Fibroblast of gingiva (primary cell): ENCODE data around the gene DLEU7.

Experiments
- DNase-seq: peaks from one replicate; pipeline ENCODE4 v3.0.0-alpha.2; 2011; ENCODE audit warnings: low read depth

Gene DLEU7

DNA sequence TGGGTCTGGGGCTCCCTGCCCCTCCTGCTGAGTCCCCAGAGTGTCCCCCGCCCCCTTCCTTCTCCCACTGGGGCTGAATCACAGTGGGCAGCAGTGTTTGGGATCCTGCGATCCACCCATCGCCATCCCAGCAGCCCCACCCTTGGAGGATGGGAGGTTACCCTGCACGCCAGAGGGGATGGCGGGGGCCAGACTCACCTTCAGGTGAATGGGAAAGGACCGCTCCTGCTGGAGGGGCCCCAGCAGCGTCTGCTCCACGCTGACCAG is 569 bp downstream of the DLEU7 start:
- DNase-seq = no peak

DNA sequence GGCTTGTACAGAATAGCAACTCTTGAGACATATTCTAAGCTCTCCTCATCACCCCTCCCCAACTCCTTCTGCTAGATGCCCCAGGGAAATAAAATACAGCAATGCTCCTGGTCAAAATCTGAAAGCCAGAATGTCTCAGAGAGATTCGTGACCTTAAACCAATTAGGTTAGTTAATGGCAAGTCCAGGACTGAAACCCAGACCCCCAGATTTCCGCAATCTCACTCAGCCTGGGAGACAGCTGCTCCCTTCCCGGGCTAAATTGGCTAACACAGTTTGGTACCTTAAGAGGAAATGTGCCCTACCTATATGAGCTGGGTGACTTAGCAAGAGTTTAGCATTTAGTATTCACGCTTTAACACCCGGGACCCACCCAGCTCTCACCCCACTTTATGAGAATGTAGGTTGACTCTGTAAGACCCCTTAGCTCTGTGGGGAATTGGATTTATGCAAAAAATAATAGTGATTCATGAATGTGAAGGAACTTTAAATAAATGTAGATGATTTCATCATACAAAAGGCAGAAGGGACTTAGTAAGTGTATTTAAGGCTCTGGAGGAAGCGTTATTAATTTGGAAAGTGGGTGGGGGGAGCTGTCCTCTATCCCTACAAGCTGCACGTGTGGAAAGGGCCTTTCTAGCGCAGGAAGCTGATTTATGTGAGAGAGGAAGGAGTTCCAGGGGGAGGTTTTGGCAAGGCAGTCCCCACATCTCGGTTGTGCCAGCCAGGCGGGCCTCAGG is 1.1 kb downstream of the DLEU7 start:
- no peak for DNase-seq

DNA sequence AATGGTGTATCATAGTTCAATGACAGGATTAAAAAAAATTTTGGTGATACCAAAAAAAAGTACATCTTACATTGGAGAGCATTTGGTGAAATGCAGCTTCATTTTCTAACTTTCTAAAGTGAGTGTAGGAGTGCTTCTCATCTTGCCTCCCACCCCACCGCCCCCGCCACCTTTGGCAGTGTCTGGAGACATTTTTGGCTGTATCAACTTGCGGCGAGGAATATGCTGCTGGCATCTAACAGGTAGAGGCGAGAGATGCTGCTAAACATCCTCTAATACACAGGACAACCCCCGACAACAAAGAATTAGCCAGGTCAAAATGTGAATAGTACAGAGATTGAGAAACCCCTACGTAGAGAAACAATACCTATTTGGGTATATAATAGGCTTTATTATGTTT is 1.7 kb downstream of the DLEU7 start:
- DNase-seq = no peak

DNA sequence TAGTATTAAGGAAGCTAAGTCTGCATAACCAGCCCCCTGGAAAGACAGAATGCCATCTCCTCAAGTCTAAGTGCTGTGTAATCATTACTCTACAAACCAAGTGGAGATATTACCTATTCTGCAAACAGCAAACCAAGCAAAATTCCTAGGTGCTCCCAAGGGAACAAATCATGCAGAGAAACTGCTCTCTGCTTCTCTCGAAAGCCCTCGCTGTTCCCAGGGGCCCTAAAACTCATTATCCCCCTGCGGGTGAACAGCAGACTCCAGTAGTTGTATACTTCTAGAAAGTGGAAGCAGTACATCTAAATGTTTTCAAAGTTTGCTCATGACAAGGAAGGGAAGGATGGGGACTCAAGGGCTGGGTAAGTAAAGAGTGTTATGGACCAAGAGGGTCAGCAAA is 3.2 kb downstream of the DLEU7 start:
- no peak for DNase-seq

DNA sequence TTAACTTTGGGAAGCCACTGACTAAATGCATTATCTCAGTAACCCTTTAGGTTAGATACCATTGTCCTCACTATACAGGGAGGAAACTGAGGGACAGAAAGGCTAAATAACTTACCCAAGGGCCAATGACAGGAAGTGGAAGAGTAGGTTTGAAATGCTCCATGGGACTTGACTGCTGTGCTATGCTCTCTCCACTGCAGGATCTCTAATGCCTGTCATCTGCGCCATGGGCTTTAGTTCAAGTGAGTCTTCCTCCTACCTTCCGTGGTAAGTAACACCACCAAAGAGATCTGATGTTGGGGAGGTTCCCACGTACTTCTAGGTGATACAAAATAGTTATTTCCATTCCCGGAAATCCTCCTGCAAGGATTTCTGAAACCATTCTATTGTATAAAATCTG is 3.7 kb downstream of the DLEU7 start:
- DNase-seq = no peak

DNA sequence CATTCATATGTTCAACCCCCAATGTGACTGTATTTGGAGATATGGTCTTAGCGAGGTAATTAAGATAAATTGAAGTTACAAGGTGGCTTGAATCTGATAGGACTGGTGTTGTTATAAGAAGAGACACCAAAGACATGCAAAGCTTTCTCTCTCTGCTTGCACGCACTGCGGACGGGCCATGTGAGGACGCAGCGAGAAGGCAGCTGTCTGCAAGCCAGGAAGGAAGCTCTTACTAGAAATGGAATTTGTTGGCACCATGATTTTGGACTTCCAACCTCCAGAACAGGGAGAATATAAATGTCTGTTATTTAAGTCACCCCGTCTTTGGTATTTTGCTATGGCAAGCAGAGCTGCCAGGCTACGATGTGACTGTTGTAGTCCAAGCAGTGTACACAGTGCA is 4.8 kb downstream of the DLEU7 start:
- DNase-seq = no peak

DNA sequence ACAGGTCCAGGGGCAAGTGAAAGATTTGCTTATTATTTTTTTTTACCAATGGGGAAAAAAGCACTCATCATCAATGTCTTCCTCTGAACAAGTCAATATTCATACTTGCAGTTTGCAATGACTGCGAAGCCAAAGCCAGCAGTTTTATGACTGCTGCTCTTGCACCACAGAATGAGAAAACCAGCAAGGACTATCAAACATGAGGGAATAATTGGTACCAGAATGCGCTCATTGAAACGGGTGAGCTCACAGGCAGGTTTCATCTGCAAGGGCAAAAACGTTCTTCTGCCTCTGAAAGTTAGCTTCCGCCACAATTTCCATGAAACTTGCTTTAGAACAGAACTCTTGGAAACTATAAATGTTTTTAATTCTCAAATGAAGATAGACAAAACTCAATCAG is 5.5 kb downstream of the DLEU7 start:
- DNase-seq = no peak

DNA sequence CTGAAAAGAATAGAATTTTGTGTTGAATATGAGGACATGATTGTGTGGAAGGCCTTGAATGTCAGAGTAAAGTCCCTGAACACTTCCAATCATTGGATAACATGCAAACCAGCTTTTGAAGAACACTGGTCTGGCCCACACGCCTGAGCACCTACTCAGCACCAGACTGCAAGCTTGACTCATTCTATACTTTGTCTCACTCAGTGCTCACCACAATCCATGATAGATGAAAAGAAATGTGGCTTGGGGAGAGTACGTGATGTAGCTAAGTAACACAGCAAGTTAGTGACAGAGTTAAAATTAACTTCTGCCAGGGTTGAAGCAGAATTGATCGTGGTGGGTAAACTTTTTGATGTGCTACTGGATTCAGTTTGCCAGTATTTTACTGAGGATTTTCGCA is 12.0 kb downstream of the DLEU7 start:
- no peak for DNase-seq

DNA sequence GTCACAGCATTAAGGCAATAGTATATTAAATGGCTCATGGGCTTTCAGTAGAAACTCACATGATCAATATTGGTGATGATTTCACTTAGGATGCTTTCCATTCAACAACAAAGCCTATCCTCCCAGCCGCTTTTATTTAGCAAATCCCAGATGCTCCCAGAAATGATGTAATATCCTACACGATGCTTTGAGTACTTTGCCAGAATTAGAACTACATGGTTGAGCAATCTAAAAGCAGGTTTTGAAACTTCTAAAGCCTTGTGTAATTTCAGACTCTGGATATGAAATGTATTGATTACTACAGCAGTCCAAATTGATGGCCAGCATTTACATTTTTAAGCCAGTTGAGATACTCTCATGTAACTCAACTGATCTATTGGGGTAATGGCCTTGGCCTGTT is 13.6 kb downstream of the DLEU7 start:
- DNase-seq = peak; percentile 68

DNA sequence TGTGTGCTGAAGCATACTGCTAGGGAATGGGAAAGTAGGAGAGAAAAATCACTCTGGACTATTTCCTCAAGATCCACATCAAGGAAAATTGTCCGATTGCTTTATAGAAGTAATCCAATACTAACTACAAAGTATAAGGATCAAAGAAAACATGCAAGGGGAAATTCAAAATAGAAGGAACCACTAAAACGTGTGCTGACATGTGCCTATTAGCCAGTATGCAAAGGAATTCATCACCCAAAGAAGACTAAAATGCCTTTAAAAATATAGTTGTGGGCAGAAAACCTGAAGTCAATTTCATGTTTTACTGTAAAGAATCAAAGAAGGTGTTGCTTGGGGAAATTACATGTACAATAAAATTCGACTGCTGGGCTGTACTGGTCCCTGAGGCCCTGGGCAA is 14.3 kb downstream of the DLEU7 start:
- no peak for DNase-seq

DNA sequence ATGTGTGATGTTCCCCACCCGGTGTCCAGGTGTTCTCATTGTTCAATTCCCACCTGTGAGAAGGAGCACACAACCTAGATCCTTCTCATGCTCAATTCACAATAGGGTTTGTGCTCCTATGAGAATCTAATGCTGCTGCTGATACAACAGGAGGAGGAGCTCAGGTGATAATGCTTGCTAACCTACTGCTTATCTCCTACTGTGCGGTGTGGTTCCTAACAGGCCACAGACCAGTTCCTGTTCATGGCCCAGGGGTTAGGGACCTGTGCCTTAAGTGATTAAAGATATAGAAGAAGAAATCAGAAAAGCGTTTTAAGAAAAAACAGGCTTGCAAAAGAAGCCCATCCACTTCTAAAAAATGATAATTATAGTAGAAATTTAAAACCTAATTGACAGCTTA is 17.5 kb downstream of the DLEU7 start:
- DNase-seq = no peak

DNA sequence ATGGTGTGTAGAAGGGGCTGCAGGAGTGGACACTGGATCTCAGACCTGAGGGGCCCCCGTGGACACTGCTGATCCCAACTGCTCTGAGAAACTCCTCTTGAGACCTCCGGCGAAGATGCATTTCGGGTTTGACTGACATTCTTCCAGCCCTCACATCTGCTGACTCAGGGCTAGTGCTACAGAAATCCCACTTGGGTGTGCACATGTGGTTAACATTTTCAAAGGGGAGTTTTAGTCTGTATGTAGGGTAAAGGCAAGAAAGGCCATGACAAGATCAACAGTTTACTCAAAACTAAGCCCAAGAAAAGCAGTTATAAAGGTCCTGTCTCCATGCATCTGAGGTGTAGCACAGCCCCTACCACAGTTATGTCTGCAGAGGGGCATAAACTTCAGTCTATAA is 31.2 kb downstream of the DLEU7 start:
- DNase-seq = no peak

DNA sequence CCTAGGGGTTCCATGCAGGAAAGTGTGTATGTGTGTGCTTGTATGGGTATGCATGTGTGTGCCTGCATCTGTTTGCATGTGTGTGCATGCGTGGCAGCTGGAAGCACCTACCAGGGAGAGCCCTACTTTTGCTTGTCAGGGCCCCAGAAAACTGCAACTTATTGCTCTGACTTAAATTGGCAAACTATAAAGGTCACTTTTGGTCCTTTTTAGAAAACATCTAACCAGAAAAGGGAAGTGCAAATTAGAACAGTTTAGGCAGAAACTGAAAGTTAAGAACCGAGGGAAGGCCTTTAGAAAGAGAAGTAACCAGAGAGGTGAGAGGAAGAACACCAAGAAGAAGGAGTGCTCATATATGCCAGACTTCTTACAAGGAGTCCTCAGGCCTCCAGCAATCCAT is 32.5 kb downstream of the DLEU7 start:
- no peak for DNase-seq

DNA sequence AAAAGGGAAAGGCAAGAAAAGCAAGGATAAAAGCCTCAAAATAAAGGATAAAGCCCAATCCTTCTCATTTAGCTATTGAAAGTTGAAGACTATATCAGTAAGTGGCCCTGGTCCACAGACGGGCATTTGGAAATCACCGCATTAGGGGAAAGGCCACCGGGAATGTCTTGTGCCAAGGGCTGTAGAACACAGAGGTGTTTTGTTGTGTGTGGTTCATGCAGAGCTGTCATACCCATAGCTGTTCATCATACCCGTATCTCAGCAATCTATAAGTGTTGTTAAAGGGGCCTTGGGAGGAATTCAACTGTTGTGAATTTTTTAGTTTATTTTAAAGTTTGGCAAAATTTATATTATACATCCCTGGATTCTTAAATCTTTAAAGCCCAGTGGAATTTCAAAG is 33.0 kb downstream of the DLEU7 start:
- no peak for DNase-seq

DNA sequence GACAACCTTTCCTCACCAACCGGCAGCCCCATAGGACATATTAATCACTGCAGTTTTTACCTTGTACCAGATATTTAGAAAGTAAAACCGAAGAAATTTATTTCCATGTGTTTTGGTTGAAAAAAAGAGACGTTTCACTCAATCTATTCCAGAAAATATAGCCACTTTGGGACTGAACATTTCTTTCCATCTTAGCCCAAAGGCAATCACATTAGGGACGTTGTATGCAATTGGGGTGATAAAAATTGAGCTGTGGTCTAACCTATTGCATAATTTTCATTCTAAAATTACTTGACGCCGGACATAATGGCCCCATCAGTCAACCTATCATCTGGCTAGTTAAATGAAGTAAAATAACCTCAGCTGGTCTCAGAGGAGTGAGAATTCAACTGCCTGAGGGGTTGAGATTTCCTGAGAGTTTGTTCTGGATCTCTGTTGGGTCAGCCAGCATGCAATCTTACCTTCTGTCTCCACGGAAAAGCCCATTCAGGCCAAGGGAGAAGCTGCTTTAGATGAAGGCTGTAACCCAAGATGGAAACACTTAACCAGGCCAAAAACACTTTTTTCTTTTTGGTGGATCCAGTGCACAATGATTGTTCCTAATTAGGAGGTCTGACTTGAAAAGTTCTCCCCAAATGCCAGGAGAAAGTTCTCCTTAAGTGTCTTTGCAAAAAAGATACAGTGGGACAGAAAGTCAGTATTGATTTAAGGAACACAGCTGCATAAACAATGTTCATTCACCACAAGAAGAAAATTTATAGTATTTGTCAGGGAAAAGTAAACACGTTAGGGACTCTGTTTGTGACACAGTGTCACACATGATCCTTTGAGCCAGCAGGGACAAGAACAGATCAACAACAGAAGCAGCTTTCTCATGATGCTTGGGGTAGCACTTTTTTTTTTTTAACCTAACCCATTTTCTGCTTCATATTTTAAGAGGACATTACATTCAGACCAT is 34.1 kb downstream of the DLEU7 start:
- DNase-seq = no peak

DNA sequence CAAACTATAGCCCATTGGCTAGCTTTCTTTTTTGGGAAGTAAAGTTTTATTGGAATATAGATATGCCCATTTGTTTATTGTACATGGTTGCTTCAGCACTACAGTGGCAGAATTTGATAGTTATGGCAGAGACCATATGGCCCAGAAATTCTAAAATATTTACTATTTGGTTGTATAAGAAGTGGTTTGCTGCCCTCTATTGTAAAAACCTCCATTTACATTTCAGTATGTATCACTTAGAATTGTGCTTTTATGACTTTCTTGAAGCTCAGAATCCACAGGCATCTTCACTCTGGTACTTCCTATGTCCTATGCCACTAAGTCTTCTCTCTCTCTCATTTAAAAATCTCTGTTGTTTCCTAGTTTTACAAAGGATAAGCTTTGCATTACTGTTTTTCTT is 37.7 kb downstream of the DLEU7 start:
- no peak for DNase-seq

DNA sequence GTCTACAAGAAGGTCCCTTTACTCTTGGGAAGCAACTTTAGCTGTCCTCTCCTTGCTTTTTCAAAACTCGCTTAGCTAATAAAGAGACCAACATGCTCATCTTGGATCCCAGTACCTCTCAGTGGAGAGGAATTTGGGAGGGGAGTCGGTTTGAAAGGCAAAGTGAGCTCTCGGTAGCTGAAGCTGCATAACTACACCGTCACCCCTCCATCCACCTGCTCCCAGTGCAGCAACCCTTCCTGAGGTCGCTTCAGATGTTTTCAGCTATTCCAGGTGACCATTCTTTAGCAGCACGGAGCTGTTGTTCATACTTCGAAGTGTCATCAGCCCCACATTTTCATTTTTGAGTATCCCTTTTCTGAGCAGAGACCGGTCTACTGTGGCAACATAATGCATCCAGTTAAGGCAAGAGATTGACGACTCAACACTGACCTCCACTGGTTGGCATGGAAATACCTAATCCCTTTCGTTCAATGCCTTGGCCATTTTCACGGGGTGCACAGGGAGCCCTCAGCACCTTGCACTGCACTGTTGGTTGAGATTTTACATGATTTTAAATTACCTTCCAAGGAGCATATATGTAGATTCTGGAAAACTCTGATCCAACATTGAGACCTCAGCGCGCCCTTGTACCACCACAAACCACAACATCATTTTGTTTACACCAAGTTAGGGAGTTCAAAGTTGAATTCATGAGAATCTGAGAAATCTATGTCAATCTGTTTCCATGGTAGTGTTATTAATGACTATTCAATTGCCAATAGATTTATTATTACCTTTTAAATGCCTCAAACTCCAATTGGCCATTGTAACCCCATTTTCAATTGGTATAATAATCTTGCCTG is 42.2 kb downstream of the DLEU7 start:
- DNase-seq = peak; percentile 51

DNA sequence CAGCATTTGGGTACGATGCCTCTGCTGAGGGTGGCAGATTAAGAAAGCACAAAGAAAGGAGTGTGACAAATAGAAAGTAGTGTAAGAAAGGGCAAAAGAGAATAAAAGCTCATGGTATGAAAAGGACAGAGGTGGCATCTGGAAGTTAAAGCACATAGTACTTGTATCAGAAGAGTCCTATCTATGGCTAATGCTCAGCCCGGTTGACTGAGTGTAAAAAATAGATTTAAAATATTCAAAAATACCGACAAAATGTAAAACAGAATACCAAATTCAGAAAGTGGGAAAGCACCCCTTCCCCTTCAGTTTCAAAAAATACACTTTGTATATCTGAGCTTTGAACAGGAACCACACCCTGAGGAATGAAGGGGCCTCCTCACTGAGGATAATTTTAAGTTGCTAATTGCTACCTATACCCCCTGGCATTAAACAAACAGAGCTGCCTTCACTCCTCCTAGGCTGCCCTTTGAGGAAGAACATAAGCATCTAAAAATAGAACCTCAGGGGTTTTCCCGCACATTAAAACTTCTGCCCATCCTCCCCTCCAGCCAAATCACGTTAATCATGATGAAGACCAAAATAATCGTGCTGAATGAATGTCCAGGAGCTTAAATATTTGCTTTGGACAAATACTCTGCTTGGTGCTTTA is 43.3 kb downstream of the DLEU7 start:
- no peak for DNase-seq

DNA sequence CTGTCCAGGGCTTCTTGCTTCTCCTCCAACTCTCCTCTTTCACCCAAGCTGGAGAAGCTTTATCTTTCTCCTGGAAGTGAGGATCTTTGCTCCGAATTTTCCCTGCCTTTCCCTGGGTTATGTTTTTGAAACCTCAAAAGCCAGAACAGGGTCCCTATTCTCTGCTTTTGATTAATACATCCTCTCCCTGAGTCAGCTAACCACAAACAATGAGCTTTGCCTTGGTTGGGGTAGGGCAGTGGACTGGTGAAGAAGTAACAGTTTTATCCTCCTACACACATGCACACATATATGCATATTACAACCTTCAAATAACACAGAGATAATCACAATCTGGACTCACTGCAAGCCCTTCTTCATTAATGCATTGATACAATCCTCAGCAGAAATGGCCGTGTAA is 44.6 kb downstream of the DLEU7 start:
- no peak for DNase-seq

DNA sequence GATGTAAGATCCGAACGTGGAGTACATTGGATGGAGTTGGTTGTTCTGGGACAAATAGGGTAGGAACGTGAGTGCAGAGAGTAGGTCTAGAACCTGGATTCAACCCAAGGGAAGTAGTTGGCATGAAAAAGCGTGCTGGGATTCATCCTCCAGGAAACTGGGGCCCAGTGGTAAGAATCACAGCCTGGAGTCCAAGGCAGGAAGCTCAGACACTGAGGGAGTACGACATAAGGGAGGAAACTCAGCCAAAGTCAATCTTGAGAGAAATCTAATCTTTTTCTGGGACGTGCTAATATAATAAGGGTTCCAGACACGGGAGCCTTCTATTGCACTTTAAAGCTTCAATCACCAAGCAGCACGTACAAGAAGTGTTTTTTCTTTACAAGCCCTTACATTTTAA is 46.4 kb downstream of the DLEU7 start:
- no peak for DNase-seq

DNA sequence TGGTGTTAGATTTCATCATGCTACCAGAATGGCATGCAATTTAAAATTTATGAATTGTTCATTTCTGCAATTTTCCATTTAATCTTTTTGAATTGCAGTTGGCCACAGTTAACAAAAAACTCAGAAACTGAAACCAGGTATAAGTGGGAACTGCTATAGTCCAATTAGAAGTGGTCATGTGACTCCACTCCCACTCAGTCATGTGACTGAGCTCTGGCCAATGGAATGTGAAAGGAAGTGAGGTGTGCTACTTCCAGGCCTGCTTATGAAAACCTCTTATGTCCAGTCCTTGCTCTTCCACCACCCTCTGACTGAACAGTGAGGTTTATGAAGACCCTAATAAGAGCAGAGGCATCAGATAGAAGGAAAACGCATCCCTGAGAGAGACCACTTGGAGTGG is 47.0 kb downstream of the DLEU7 start:
- DNase-seq = no peak

DNA sequence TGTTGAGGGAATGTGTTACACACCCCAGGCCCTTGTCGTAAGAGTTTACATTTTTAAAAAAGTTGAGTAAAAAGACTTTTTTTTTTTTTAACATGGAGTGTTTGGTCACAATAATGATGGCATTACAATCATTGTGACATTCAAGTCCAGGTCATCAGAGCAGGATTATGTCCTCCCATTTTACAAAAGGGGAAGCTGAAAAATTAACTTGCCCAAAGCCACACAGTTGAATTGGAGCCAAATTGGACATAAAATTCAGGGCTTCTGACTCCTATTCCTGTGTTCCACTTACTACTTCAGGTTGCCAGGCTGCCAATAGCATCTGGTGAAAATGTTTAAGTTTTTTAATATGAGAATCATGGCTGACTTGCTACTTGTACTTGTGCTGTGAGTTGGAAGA is 49.3 kb downstream of the DLEU7 start:
- DNase-seq = no peak
